Fibroblast of mammary gland (primary cell): ENCODE data around the gene TOP2B.

Experiments
- DNase-seq: peaks from one replicate; pipeline ENCODE4 v3.0.0-alpha.2; 2010; ENCODE audit warnings: low read depth
- H3K4me3 ChIP-seq: 2 replicates; pipeline ENCODE4 v1.5.1; 2011; ENCODE audit warnings: low read depth, mild to moderate bottlenecking, low read length, moderate library complexity; ENCODE audit not compliant: control insufficient read depth
- CTCF ChIP-seq: conservative IDR thresholded peaks from 2 replicates; pipeline ENCODE4 v1.5.1; 2011; ENCODE audit warnings: low read depth, low read length, inconsistent platforms; ENCODE audit not compliant: control insufficient read depth, insufficient read depth

TOP2B gene

GRCh38 chr3:25604107-25604805 is 60.5 kb downstream of the TOP2B start:
- DNase-seq, result peak; percentile 83
- TF ChIP-seq CTCF, result no peak

DNA sequence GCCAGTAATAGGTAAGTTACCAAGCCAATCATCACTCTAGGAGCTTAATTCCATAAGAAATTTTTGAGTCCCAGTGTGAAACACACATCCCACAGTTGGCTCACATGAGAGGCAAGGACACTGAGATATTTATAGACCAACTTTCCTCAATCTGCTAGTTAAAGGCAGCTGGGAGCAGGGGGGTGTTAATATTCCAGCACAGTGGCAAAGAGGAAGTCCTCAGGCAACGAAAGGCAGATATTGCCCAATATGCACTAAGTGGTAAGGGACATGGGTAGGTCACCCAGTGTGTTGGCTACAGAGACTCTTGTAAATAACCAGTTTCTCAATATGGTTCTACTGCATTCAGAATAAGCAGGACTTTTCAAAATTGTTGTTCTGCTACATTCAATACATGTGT is 61.0 kb downstream of the TOP2B start:
- no peak for TF ChIP-seq CTCF
- H3K4me3 ChIP-seq, result no peak overlapping the region
- no peak for DNase-seq

More at GRCh38 chr3:25604107-25604805, 60.5 kb downstream of the TOP2B start:
- H3K4me3 ChIP-seq, result no peak overlapping the region

- H3K4me3 ChIP-seq, result no peak overlapping the region
- DNase-seq, result no peak
- TF ChIP-seq CTCF, result no peak
Observed at GRCh38 chr3:25597535-25598101, 67.1 kb downstream of the TOP2B start.

DNA sequence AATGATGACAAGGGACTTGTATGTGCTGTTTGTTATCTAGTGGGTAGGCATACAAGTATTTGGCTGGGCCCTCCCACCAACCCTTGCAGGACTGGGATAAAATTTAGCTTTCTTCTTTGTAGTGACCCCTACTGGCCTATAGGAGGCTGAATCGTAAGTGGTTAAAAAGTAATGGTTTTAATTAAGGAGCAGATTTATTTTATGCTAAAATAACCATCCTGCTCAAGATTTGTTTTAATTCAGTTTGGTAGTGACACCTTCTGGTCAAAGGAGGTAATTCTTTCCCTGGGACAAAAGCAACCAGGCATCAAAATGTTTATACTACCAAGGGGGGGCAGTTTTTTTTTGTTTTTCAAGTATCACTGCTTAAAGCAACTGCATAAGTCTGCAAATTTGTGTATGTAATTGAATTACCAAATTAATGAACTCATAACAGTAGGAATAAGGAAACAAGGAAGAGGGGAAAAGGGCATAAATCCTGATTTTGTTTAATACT is 70.7 kb downstream of the TOP2B start:
- peak; percentile 89 for DNase-seq
- peak; percentile 84 for TF ChIP-seq CTCF
- no peak overlapping the region for H3K4me3 ChIP-seq

DNA sequence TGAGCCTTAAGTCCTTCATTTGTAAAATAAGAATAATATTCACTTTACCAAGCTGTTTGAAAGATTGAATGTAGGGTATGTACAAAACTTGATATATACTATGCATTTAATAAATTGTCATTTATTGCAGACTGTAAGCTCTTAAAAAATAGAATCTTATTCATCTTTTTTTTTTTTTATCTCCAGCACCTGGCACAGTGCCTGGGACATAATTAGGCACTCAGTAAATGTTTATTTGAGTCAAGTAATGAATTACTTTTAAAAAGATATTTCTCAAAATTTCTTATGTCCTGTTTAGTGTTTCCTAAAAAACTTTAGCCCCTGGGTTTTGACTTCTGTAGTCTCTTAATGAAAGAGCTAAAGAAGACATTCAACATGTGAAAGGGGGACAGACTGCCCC is 71.7 kb downstream of the TOP2B start:
- no peak for DNase-seq
- H3K4me3 ChIP-seq, result no peak overlapping the region
- no peak for TF ChIP-seq CTCF

- no peak overlapping the region for H3K4me3 ChIP-seq
- peak; percentile 35 for TF ChIP-seq CTCF
- peak; percentile 84 for DNase-seq
Observed at GRCh38 chr3:25592510-25592968, 72.2 kb downstream of the TOP2B start.

- H3K4me3 ChIP-seq, result no peak overlapping the region
- no peak for DNase-seq
- no peak for TF ChIP-seq CTCF
Observed at GRCh38 chr3:25589783-25590258, 74.9 kb downstream of the TOP2B start.
